Lower leg skin (tissue), 3 donors: ENCODE measurements around the gene TNNI3.

ENCODE experiments used
- POLR2A ChIP-seq, 2 donors: fragments of 450-650 bp; IDR thresholded peaks; one replicate each; pipeline ENCODE4 v1.6.1; 2016 to 2017; ENCODE audit warnings: antibody characterized with exemption in 2 of 2, mild to moderate bottlenecking in 1 of 2, moderate library complexity in 1 of 2
- TF ChIP-seq, protein P1 (sequence below), 3 donors: fragments of 450-650 bp; IDR thresholded peaks; one replicate each; pipeline ENCODE4 v1.5.1; 2016; ENCODE audit warnings: antibody characterized with exemption in 3 of 3, mild to moderate bottlenecking in 3 of 3, moderate library complexity in 2 of 3

DNA sequence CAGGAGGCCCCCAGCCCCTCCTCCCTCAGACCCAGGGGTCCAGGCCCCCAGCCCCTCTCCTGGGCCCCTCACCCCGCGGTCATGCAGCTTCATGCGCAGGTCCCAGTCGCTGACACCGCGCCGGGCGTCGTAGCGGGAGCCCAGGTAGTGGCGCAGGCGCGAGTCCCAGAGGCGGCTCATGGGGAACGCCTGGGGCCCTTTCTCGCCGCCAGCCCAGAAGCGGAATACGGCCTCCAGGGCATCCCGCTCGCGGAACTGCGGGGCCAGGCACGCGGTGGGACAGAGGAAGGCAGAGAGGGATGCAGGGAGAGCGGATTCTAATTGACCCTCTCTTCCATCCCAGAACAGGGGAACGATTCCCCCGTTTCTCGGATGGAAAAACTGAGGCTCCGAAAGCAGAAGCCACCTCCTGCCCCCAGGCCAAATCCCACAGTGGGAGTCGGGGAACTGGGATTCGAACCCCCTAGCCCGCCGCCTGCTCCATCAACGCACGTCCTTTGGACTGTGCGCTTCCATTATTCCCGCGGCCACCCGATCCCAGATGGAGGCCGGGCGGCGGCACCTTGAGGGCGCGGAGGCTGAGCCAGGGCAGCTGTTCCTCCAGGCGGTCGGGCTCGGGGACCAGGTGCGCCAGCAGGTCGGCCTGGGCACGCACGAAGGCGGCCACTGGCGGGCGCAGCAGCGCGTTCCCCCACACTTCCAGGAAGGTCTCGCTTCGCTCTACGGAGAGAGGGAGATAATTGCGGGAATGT, 4.2 kb upstream of the TNNI3 start:
- TF ChIP-seq, protein P1, sequence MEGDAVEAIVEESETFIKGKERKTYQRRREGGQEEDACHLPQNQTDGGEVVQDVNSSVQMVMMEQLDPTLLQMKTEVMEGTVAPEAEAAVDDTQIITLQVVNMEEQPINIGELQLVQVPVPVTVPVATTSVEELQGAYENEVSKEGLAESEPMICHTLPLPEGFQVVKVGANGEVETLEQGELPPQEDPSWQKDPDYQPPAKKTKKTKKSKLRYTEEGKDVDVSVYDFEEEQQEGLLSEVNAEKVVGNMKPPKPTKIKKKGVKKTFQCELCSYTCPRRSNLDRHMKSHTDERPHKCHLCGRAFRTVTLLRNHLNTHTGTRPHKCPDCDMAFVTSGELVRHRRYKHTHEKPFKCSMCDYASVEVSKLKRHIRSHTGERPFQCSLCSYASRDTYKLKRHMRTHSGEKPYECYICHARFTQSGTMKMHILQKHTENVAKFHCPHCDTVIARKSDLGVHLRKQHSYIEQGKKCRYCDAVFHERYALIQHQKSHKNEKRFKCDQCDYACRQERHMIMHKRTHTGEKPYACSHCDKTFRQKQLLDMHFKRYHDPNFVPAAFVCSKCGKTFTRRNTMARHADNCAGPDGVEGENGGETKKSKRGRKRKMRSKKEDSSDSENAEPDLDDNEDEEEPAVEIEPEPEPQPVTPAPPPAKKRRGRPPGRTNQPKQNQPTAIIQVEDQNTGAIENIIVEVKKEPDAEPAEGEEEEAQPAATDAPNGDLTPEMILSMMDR (IDR thresholded peaks at IDR 0.05), result no peak
- TF ChIP-seq POLR2A (IDR thresholded peaks at IDR 0.05), result no peak
